NCI-H2196 treated with DMSO at 0.1 percent for 48 hours (cell line): Measurements from ENCODE around the gene RTN4R.

Experiments
- DNase-seq: peaks from one replicate; lab custom pipeline; 2025; ENCODE audit not compliant: unreplicated experiment; lab: John Stamatoyannopoulos, UW

RTN4R gene

DNA sequence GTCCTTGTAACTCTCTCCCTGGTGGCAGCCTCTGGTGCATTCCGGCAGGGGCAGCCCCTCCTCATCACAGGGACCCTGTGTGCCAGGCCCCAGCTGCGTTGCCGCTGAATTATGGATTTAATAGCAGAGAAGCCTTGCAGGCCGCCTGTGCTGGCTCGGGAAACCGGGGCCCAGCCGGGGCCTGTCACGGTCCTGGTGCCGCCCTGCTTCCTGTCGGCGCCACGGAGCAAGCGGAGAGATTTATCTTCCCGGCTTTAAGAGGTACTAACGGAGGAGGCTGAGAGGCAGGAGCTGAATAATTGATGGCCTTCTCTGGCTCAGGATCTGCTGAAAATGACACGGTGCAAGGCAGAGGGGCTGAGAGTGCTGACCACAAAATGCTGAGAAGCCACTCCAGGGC, 63.3 kb downstream of the RTN4R start:
- no peak for DNase-seq

DNA sequence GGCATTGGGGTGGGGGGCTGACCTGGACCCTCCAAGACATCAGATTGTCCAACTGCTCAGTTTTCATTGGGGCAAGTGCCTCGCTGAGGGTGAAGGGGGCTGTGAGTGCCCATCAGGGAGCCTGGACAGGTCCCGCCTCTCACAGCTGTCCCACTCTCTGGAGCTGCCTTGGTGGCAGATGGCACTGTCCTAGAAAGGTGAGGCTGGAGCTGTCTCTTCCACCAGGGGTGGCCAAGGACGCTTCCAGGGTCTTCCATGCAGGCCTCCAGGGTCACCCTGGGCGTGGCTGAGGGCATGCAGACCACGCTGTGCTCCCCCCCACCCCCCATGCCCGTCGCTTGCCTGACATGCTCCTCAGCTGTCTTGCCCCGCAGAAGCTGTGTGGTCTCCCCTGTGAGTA, 63.8 kb downstream of the RTN4R start:
- DNase-seq = no peak

GRCh38 chr22:20203552-20204201, 64.4 kb downstream of the RTN4R start:
- no peak for DNase-seq

GRCh38 chr22:20203142-20203551, 65.0 kb downstream of the RTN4R start:
- no peak for DNase-seq

GRCh38 chr22:20201837-20202392, 66.2 kb downstream of the RTN4R start:
- DNase-seq = no peak

DNA sequence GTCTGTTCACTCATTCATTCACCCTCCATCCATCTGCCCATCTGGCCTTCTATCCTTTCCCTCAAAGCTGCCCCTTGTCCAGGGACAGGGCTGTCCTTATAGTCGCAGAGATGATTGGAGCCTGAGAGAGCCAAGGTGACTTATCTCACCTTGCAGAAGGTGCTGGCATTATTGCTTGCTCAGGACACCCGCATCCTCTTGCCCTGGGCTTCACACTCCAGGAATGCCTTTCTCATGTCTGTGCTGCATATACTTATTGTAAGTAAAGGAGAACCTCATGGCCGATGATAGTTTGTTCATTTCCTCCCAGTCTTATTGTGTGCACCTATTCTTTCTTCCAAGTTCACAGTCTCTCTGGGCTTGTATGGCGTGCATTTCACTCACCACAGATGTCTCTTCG, 68.2 kb downstream of the RTN4R start:
- DNase-seq = no peak

GRCh38 chr22:20199413-20199842, 68.7 kb downstream of the RTN4R start:
- DNase-seq = no peak

GRCh38 chr22:20198557-20199319, 69.4 kb downstream of the RTN4R start:
- no peak for DNase-seq

GRCh38 chr22:20197407-20198030, 70.6 kb downstream of the RTN4R start:
- DNase-seq = no peak

GRCh38 chr22:20196094-20196842, 71.8 kb downstream of the RTN4R start:
- DNase-seq = no peak

DNA sequence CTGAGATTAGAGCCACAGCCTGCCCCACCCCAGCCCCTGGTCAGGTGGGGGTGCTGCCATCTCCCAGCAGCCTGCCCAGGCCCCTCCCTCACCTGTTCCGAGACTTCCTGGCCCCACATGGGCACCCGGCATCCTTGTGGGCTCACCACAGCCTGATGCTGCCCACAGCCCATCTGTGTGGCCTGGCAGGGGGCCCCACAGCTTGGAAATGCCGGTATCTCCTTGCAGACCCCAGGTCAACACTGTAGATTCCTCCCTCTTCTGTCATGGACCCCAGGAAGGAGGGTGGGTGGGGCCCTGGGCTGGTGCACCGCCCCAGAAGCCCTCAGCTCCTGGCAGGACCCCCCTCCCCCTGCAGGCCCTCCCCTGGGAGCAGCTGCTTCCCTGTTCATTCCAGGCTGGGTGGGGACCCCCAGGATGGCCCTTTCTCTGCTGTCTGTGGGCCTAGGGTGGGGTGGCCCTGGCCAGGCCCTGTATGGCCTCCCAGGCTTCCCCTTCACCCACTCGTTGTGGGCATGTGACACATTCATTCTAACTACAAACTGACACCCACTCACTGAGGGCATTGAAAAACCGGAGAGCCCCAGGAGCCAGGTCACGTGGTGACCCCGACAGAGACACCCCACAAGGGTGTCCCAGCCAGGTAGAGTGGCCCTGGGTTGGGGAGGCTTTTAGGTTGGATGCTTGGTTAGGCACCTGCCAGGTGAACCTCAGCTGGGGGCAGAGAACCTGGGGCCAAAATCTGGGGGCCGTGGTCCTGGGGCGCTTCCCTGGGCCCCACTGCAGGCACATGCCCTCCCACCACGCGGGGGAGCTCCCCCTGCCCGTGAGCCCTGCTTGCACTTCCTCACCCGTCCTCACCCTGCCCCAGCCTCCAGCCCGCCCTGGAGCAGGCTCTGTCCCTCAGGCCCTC, 73.2 kb downstream of the RTN4R start:
- no peak for DNase-seq

GRCh38 chr22:20193761-20194494, 74.2 kb downstream of the RTN4R start:
- no peak for DNase-seq

DNA sequence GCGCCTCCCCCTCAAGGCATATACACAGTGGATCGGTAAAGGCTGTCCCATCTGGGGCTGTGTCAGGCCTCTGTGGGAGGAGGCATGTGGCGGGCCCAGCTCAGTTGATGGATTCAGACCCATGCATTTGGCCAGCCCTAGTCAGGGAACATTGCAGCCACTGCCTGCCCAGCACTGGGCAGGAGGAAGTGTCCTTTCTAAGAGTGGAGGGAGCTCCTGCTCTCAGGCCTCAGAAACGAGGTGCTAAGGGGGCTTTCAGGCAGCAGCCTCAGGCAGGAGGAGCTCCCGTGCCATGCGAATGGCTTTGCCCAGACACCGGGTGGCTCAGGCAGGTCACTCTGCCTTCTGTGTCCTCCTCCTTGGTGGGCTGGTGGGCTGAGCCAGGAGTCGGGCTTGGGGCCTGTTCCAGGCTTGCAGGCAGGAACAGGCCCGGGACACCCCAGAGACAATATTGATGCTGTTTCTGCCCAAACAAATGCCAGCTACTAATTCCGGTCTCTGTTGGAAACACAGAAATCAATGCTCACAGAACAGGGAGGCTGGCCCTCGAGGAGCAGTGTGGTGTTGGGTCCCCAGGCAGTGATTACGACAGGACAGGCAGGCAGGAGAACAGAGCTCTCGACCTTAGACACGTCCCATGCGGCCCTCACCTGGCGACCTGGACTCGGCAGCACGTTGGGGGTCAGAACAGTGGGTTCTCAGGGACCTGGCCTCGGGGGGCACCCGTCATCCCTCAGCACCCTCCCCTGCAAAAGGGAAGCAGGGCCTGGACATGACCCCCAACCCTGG, 75.0 kb downstream of the RTN4R start:
- DNase-seq = no peak

DNA sequence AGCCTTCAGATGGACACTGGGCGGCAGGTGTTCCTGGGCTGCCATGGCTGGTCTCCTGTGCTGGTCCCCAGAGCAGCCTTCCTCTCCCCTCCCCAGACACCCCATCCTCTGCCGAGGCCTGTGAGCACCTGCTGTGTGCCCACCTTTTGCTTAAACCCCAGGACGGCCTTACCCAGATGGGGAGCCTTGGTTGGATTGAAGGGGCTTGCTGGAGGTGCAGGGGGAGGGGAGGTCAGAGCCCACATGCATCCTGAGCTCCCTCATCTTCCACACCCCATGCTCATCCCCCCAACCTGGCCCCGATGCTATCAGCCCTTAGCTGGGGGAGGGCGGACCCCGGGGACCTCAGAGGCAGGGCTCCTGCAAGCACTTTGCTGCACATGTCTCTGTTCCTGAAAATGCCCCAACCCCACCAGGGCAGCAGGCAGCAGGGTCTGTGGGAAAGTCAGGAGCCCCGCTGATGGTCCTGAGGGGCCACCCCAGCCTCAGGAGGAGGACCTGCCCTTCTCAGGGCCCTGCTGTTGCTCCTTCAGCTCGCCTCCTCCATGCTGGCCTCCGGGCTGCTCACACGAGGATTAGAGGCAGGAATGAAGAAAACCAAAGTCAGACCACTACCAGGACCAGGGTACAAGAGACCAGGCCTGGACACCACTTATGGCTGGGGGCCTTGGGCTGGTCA, 75.7 kb downstream of the RTN4R start:
- DNase-seq = no peak

- no peak for DNase-seq
These were observed 76.3 kb downstream of the RTN4R start for GRCh38 chr22:20191803-20192202.
